Osteocyte (in vitro differentiated cells): ENCODE measurements around the gene SAT1. TPM values are rescaled to one million over a fixed set of nuclear protein-coding genes. Genes with fewer than 3 reads are reported as not detected.
"Not testable (repeated sequence)": the region's sequence is repeated elsewhere in the genome, so short reads cannot be mapped to it uniquely, and the experiment has no call there.

Source experiments
- DNase-seq: peaks from one replicate; pipeline ENCODE4 v3.0.0; 2021; ENCODE audit warnings: mixed read lengths; ENCODE audit not compliant: unreplicated experiment; ENCODE audit errors: extremely low spot score
- H3K27ac Mint-ChIP-seq: one replicate; pipeline ENCODE4 v1.8.0; 2021; ENCODE audit warnings: mild to moderate bottlenecking, mixed read lengths; ENCODE audit not compliant: unreplicated experiment
- H3K27me3 Mint-ChIP-seq: one replicate; pipeline ENCODE4 v1.8.0; 2021; ENCODE audit warnings: mixed read lengths; ENCODE audit not compliant: unreplicated experiment
- H3K36me3 Mint-ChIP-seq: one replicate; pipeline ENCODE4 v1.8.0; 2021; ENCODE audit warnings: mixed read lengths; ENCODE audit not compliant: unreplicated experiment
- H3K4me1 Mint-ChIP-seq: one replicate; pipeline ENCODE4 v1.8.0; 2021; ENCODE audit warnings: mixed read lengths; ENCODE audit not compliant: unreplicated experiment
- H3K4me3 Mint-ChIP-seq: one replicate; pipeline ENCODE4 v1.8.0; 2021; ENCODE audit warnings: mild to moderate bottlenecking, moderate library complexity, mixed read lengths; ENCODE audit not compliant: unreplicated experiment
- H3K9me3 Mint-ChIP-seq: one replicate; pipeline ENCODE4 v1.8.0; 2021; ENCODE audit warnings: mixed read lengths; ENCODE audit not compliant: unreplicated experiment
- total RNA-seq: library from RNA; stranded (reverse); gene quantifications from 2 replicates; pipeline ENCODE4 v1.2.1, GENCODE V29; 2021
- TF ChIP-seq, protein P1 (sequence below): fragments of 200-600 bp; sonication (generic); IDR thresholded peaks from 2 replicates; pipeline ENCODE4 v1.5.0; 2021; ENCODE audit warnings: antibody characterized with exemption, mild to moderate bottlenecking, moderate library complexity

SAT1 gene
- total RNA-seq, 1 donor from 2014 or later = 234 TPM

DNA sequence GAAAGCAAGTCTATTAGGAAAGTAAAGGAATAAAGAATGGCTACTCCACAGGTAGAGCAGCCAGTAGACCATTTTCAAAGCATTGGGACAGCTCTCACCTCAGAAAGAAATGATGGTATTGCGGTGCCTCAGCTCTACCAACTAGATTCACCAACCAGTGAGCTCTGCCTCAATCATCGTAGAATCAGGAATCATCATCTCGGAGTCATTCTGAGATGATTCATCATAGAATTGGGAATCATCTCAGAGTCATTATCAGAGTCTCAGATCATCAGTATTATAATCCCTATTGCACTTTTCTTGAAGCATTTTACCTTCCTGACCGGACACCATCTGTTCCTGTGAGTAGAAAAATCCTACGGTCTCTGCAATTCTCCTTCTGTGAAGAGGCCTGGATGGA, 17.5 kb upstream of the SAT1 start:
- no peaks in the 10 kb centered on the region for H3K9me3 Mint-ChIP-seq
- no peak for DNase-seq
- H3K27ac Mint-ChIP-seq = no peak overlapping the region
- TF ChIP-seq, protein P1, sequence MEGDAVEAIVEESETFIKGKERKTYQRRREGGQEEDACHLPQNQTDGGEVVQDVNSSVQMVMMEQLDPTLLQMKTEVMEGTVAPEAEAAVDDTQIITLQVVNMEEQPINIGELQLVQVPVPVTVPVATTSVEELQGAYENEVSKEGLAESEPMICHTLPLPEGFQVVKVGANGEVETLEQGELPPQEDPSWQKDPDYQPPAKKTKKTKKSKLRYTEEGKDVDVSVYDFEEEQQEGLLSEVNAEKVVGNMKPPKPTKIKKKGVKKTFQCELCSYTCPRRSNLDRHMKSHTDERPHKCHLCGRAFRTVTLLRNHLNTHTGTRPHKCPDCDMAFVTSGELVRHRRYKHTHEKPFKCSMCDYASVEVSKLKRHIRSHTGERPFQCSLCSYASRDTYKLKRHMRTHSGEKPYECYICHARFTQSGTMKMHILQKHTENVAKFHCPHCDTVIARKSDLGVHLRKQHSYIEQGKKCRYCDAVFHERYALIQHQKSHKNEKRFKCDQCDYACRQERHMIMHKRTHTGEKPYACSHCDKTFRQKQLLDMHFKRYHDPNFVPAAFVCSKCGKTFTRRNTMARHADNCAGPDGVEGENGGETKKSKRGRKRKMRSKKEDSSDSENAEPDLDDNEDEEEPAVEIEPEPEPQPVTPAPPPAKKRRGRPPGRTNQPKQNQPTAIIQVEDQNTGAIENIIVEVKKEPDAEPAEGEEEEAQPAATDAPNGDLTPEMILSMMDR = no peak
- no peak overlapping the region for H3K4me3 Mint-ChIP-seq
- H3K36me3 Mint-ChIP-seq = no peaks in the 10 kb centered on the region
- no peaks in the 10 kb centered on the region for H3K27me3 Mint-ChIP-seq
- peaks cover 3% of the 10 kb centered on the region for H3K4me1 Mint-ChIP-seq

DNA sequence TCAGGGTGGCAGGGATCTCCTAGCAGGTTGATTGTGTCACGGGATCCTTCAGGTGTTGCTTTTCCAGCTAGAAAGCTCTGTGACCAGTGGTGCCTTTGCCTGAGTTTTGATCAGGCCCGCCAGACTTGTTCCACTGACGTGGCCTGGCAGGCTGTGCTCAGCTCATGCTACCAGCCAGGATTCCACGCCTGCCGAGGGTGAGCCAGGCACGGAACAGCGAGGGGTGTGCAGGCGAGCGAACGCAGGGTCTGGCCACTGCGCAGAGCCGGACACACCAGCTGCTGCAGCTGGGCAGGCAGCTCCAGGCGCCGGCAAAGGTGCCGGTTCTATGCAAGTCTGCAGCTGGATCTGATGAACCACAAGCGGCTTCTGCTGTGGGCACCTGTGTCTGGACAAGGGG, 17.1 kb upstream of the SAT1 start:
- Mint-ChIP-seq H3K4me3 (no peak overlapping the region), H3K9me3 (no peaks in the 10 kb centered on the region)

DNA sequence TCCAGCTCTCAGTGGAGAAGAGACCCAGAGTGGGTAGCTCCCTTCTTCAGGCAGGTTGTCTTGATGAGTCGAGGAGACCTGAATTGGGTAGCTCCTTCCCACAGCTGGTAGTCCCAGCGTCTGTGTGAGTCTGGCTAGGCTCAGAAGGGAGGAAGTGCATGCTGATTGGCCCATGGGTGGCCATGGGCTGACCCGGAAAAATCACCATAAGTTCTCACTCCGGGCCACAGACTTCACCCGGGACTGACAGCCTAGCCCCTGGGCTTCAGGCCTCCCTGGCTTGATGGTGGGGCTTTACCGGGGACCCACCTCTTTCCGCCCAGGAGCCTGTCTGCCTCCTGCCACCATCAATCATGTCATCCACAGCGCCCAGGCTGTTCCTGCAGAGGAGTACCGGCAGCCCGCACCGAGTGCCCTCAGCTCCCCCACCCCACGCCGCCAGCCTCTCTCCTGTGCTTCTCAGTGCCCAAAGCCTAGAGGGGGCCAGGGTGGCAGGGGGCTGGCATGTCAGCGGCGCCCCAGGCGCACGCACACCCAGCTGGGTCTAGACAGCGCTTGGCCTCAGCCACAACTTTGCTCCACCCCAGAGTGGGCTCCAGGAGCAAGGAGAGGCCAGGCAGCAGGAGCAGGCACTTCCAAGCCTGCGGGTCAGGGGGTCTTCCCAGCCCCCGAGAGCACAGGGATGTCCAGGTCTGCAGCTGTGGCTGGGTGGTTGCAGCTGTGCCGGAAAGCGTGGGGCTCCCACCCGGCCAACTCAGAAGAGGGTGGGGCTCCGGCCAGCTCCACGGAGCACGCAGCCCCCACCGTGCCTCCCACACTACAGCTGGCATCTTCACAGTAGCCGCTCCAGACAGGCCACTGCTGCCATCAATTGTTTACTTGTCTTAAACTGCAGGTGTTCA, 16.1 kb upstream of the SAT1 start:
- Mint-ChIP-seq H3K4me3 (no peak overlapping the region), H3K4me1 (peaks cover 3% of the 10 kb centered on the region), H3K36me3 (no peaks in the 10 kb centered on the region), H3K27ac (no peak overlapping the region), H3K9me3 (no peaks in the 10 kb centered on the region), H3K27me3 (no peaks in the 10 kb centered on the region)
- TF ChIP-seq, protein P1 = no peak
- no peak for DNase-seq

More for the DNA sequence above, 17.1 kb upstream of the SAT1 start:
- H3K27ac Mint-ChIP-seq = no peak overlapping the region
- no peaks in the 10 kb centered on the region for H3K36me3 Mint-ChIP-seq
- no peak for DNase-seq
- no peaks in the 10 kb centered on the region for H3K27me3 Mint-ChIP-seq
- H3K4me1 Mint-ChIP-seq = peaks cover 3% of the 10 kb centered on the region
- TF ChIP-seq, protein P1 = no peak

GRCh38 chrX:23770142-23770541, 12.8 kb upstream of the SAT1 start:
- Mint-ChIP-seq H3K9me3 (no peaks in the 10 kb centered on the region), H3K4me3 (no peak overlapping the region), H3K27ac (no peak overlapping the region), H3K4me1 (peaks cover 6% of the 10 kb centered on the region), H3K36me3 (no peaks in the 10 kb centered on the region), H3K27me3 (no peaks in the 10 kb centered on the region)
- DNase-seq = no peak
- TF ChIP-seq, protein P1 = no peak

GRCh38 chrX:23771086-23771485, 11.9 kb upstream of the SAT1 start:
- not testable (repeated sequence) for H3K4me3 Mint-ChIP-seq, H3K36me3 Mint-ChIP-seq, DNase-seq, H3K27ac Mint-ChIP-seq, H3K9me3 Mint-ChIP-seq, H3K4me1 Mint-ChIP-seq, H3K27me3 Mint-ChIP-seq
